DND-41 (cell line): Measurements from ENCODE around the gene NCAPD2.
"Not testable (repeated sequence)": the region's sequence is repeated elsewhere in the genome, so short reads cannot be mapped to it uniquely, and the experiment has no call there.

ENCODE experiments used
- ATAC-seq: fragments of 200-7000 bp; cut with Tn5 transposase; 3 replicates; pipeline ENCODE4 v1.9.1; 2021; ENCODE audit warnings: low read depth; ENCODE audit not compliant: insufficient read depth
- DNase-seq: peaks from one replicate; pipeline ENCODE4 v3.0.0-alpha.2; 2020
- H2AFZ ChIP-seq: 2 replicates; pipeline ENCODE4 v1.6.0; 2012; ENCODE audit warnings: low read depth, low read length
- H3K27ac ChIP-seq: 2 replicates; pipeline ENCODE4 v1.5.1; 2012; ENCODE audit warnings: low read length, inconsistent platforms
- H3K27me3 ChIP-seq: fragments of 200-600 bp; sonication (generic); 2 replicates; pipeline ENCODE4 v1.6.0; 2012; ENCODE audit warnings: low read length, mild to moderate bottlenecking, inconsistent platforms; ENCODE audit not compliant: insufficient read depth, poor library complexity
- H3K36me3 ChIP-seq: 2 replicates; pipeline ENCODE4 v1.5.1; 2012; ENCODE audit warnings: low read length, inconsistent platforms; ENCODE audit not compliant: insufficient read depth
- H3K4me1 ChIP-seq: 2 replicates; pipeline ENCODE4 v1.5.1; 2012; ENCODE audit warnings: mild to moderate bottlenecking, low read length; ENCODE audit not compliant: insufficient read depth
- H3K4me2 ChIP-seq: 2 replicates; pipeline ENCODE4 v1.6.0; 2012; ENCODE audit warnings: mild to moderate bottlenecking, moderate library complexity, low read length, inconsistent platforms; ENCODE audit not compliant: insufficient read depth
- H3K4me3 ChIP-seq, 2 experiments: fragments of 200-600 bp in 1 of 2; shearing (Covaris generic) in 1 of 2; 2 replicates each; pipeline ENCODE4 v1.5.1; 2012 to 2016; ENCODE audit warnings: inconsistent platforms in 2 of 2, low read length in 2 of 2, mild to moderate bottlenecking in 2 of 2, low read depth in 1 of 2, moderate library complexity in 1 of 2
- H3K79me2 ChIP-seq: 2 replicates; pipeline ENCODE4 v1.6.0; 2012; ENCODE audit warnings: low read length, inconsistent platforms; ENCODE audit not compliant: insufficient read depth
- H3K9ac ChIP-seq: 2 replicates; pipeline ENCODE4 v1.6.0; 2012; ENCODE audit warnings: low read depth, mild to moderate bottlenecking, inconsistent platforms, low read length, moderate library complexity
- H3K9me3 ChIP-seq: 2 replicates; pipeline ENCODE4 v1.5.1; 2012; ENCODE audit warnings: low read length, moderate library complexity, mild to moderate bottlenecking, inconsistent platforms; ENCODE audit not compliant: insufficient read depth, severe bottlenecking
- H4K20me1 ChIP-seq: 2 replicates; pipeline ENCODE4 v1.6.0; 2012; ENCODE audit warnings: low read length; ENCODE audit not compliant: insufficient read depth
- EZH2 ChIP-seq: IDR thresholded peaks from 3 replicates; pipeline ENCODE4 v1.6.1; 2012; ENCODE audit warnings: borderline replicate concordance, low read depth, mild to moderate bottlenecking, moderate library complexity, low read length, inconsistent platforms; ENCODE audit not compliant: severe bottlenecking
- TF ChIP-seq, protein P1 (sequence below): IDR thresholded peaks from 2 replicates; pipeline ENCODE4 v1.5.1; 2012; ENCODE audit warnings: borderline replicate concordance, low read length, moderate library complexity, mild to moderate bottlenecking; ENCODE audit not compliant: poor library complexity, severe bottlenecking; ENCODE audit errors: extremely low read depth

NCAPD2 gene

DNA sequence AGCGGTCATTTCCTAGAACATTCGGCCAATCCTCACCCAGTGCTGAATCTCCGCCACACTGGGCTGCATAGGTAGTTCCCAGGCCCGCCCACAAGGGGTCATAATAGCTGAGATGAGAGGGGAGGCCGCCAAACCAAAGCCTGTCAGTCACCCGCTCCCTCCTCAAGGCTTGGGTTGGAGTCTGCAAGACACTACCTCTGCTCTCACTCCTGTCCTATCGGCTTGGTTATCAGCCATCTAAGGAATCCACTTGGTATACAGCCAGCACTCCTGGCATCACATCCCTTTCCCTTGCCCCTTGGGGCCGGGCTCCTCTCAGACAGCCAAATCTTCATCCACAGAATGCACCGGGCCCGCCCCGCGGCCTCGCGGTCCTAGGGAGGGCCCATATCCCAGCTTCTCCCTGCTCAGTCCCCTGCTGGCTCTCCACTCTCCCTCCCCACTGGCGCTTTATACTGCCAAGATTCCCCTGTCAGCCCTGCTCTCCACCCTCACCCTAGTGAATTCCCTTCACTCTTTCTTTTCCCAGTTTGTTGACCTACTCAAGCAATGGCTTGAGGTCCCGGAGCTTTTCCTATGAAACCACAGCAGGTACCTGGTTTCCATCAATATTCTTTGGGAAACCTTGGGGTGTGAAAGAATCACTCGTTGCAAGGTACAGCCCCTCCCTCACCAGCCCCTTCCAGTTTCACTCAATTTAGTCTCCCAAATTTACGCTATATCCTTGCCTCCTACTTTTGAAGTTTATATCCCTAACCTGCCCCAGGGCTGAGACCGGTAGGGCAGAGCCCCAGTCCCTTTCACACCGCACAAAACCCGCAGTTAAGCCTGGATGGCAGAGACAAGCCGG, 60.5 kb downstream of the NCAPD2 start:
- peak overlapping the region; percentile 97 for H3K4me2 ChIP-seq
- peaks cover 45% of the 10 kb centered on the region for H3K4me1 ChIP-seq
- no peaks in the 10 kb centered on the region for H3K9me3 ChIP-seq
- DNase-seq (peak; percentile 69), ATAC-seq (peak; percentile 45)
- peaks cover 65% of the 10 kb centered on the region for H4K20me1 ChIP-seq
- TF ChIP-seq, protein P1, sequence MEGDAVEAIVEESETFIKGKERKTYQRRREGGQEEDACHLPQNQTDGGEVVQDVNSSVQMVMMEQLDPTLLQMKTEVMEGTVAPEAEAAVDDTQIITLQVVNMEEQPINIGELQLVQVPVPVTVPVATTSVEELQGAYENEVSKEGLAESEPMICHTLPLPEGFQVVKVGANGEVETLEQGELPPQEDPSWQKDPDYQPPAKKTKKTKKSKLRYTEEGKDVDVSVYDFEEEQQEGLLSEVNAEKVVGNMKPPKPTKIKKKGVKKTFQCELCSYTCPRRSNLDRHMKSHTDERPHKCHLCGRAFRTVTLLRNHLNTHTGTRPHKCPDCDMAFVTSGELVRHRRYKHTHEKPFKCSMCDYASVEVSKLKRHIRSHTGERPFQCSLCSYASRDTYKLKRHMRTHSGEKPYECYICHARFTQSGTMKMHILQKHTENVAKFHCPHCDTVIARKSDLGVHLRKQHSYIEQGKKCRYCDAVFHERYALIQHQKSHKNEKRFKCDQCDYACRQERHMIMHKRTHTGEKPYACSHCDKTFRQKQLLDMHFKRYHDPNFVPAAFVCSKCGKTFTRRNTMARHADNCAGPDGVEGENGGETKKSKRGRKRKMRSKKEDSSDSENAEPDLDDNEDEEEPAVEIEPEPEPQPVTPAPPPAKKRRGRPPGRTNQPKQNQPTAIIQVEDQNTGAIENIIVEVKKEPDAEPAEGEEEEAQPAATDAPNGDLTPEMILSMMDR = peak; percentile 67
- no peak for TF ChIP-seq EZH2
- no peak overlapping the region for H2AFZ ChIP-seq
- peak overlapping the region; percentile 71 for H3K27ac ChIP-seq
- H3K79me2 ChIP-seq = peaks cover 61% of the 10 kb centered on the region
- no peaks in the 10 kb centered on the region for H3K27me3 ChIP-seq
- H3K9ac ChIP-seq = peak overlapping the region; percentile 75
- H3K36me3 ChIP-seq = peaks cover 68% of the 10 kb centered on the region
- H3K4me3 ChIP-seq = peak overlapping the region; percentile 63 to 87; a peak in 3 of 4 replicates

DNA sequence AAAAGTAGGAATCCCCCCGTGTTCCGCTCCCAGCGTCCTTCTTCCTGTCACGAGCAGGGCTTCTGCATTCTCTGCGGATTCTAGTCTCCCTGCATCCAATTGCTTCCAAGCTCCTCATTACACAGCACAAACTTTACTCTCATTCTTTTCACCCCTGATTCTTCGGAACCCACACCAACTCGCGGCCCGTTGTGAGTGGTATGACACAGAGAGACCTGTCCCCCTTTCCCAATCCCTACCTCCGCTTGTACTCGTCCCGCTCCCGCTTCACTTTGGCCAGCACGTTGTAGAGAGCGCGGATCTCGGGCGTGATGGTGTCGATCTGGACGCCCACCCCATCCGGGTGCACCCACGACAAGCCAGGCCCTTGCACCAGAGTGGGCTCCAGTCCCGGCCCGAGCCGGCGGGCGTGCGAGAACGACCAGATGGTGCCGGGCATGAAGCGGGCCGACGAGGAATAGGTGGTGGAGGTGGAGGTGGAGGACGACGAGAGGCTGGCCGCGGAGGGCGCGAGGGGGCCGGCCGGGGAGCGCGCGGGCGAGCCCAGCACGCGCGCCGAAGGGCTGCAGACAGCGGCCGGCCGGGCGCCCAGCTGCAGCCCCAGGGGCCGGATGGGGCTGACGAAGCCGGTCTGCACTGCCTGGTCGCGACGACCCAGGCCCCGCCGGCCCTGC, 61.3 kb downstream of the NCAPD2 start:
- DNase-seq = no peak
- ATAC-seq = no peak
- H3K4me3 ChIP-seq = peak overlapping the region; percentile 63 to 87; a peak in 3 of 4 replicates
- H3K27ac ChIP-seq = peak overlapping the region; percentile 71
- peak overlapping the region; percentile 75 for H3K9ac ChIP-seq
- no peaks in the 10 kb centered on the region for H3K9me3 ChIP-seq
- peaks cover 63% of the 10 kb centered on the region for H4K20me1 ChIP-seq
- peaks cover 68% of the 10 kb centered on the region for H3K36me3 ChIP-seq
- H3K27me3 ChIP-seq = no peaks in the 10 kb centered on the region
- H2AFZ ChIP-seq = peak overlapping the region; percentile 68
- TF ChIP-seq, protein P1 = no peak
- TF ChIP-seq EZH2 = no peak
- peak overlapping the region; percentile 97 for H3K4me2 ChIP-seq
- H3K79me2 ChIP-seq = peaks cover 58% of the 10 kb centered on the region
- H3K4me1 ChIP-seq = peaks cover 45% of the 10 kb centered on the region

DNA sequence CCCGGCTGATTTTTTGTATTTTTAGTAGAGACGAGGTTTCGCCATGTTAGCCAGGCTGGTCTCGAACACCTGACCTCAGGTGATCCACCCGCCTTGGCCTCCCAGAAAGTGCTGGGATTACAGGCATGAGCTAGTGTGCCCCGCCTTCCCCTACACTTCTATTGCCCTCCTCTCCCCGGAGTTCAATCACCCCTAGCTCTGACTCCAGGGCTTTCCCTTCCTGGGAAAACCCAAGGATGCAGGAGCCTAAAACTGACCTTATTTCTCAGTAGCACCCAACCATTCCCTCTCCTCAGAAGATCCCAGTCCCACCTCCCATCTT, 62.6 kb downstream of the NCAPD2 start:
- H3K9ac ChIP-seq = peak overlapping the region; percentile 75
- peaks cover 68% of the 10 kb centered on the region for H3K36me3 ChIP-seq
- H3K9me3 ChIP-seq, H3K27ac ChIP-seq, H3K27me3 ChIP-seq, ATAC-seq, H2AFZ ChIP-seq, DNase-seq: not testable (repeated sequence)
- peaks cover 45% of the 10 kb centered on the region for H3K4me1 ChIP-seq
- peak overlapping the region; percentile 97 for H3K4me2 ChIP-seq
- peaks cover 51% of the 10 kb centered on the region for H4K20me1 ChIP-seq
- H3K4me3 ChIP-seq = peak overlapping the region in 1 of 2 experiments; percentile 87; a peak in 2 of 4 replicates
- peaks cover 45% of the 10 kb centered on the region for H3K79me2 ChIP-seq

- no peaks in the 10 kb centered on the region for H3K27me3 ChIP-seq
- H3K9me3 ChIP-seq = no peaks in the 10 kb centered on the region
- H3K36me3 ChIP-seq = peaks cover 69% of the 10 kb centered on the region
- peaks cover 47% of the 10 kb centered on the region for H4K20me1 ChIP-seq
- H3K79me2 ChIP-seq = peaks cover 41% of the 10 kb centered on the region
- H3K4me3 ChIP-seq = no peak overlapping the region
- H3K27ac ChIP-seq = no peak overlapping the region
- no peak for ATAC-seq
- H2AFZ ChIP-seq = no peak overlapping the region
- TF ChIP-seq, protein P1 = no peak
- TF ChIP-seq EZH2 = no peak
- peak overlapping the region; percentile 97; the same call in 1 of the 2 replicates for H3K4me2 ChIP-seq
- peaks cover 45% of the 10 kb centered on the region for H3K4me1 ChIP-seq
- peak overlapping the region; percentile 75; the same call in 1 of the 2 replicates for H3K9ac ChIP-seq
- DNase-seq = no peak
Observed at GRCh38 chr12:6556857-6557256, 63.0 kb downstream of the NCAPD2 start.
